ENCODE results near the gene HSBP1.

The HSBP1 gene

GRCh38 chr16:83804366-83804765, 3.4 kb upstream of the HSBP1 start:
- DNase-seq: no peak

- DNase-seq: peak; percentile 58 to 91 (median 85)
These were observed 1.7 kb upstream of the HSBP1 start for GRCh38 chr16:83806036-83806435.

GRCh38 chr16:83806731-83807130, 1.0 kb upstream of the HSBP1 start:
- peak in 1 of 3 donors; percentile 42 for DNase-seq

- no peak for DNase-seq
These were observed 460 bp upstream of the HSBP1 start for GRCh38 chr16:83807327-83807709.

- no peak for DNase-seq
These were observed 816 bp downstream of the HSBP1 start for GRCh38 chr16:83808573-83809014.

- DNase-seq: no peak
These were observed 1.3 kb downstream of the HSBP1 start for GRCh38 chr16:83809092-83809491.

- no peak for DNase-seq
These were observed 3.1 kb downstream of the HSBP1 start for GRCh38 chr16:83810901-83811300.

- peak in 1 of 3 donors; percentile 24 for DNase-seq
These were observed 6.3 kb downstream of the HSBP1 start for GRCh38 chr16:83813823-83814658.

GRCh38 chr16:83814659-83814985, 6.8 kb downstream of the HSBP1 start:
- no peak for DNase-seq

GRCh38 chr16:83817022-83817421, 9.2 kb downstream of the HSBP1 start:
- DNase-seq: no peak

- DNase-seq: no peak
These were observed 10.5 kb downstream of the HSBP1 start for GRCh38 chr16:83818276-83818675.

- no peak for DNase-seq
These were observed 11.6 kb downstream of the HSBP1 start for GRCh38 chr16:83819361-83819760.

- DNase-seq: peak; percentile 79 to 88 (median 88)
These were observed 18.6 kb downstream of the HSBP1 start for GRCh38 chr16:83826146-83826913.

GRCh38 chr16:83830091-83830768, 22.5 kb downstream of the HSBP1 start:
- no peak for DNase-seq

GRCh38 chr16:83830769-83831455, 23.1 kb downstream of the HSBP1 start:
- no peak for DNase-seq

GRCh38 chr16:83831456-83831987, 23.7 kb downstream of the HSBP1 start:
- DNase-seq: no peak

GRCh38 chr16:83833921-83834320, 26.1 kb downstream of the HSBP1 start:
- DNase-seq: no peak

- peak; percentile 36 to 62 (median 57) for DNase-seq
These were observed 28.1 kb downstream of the HSBP1 start for GRCh38 chr16:83835586-83836566.

GRCh38 chr16:83837566-83837965, 29.8 kb downstream of the HSBP1 start:
- DNase-seq: no peak

- DNase-seq: no peak
These were observed 30.4 kb downstream of the HSBP1 start for GRCh38 chr16:83838151-83838550.

GRCh38 chr16:83839561-83839960, 31.8 kb downstream of the HSBP1 start:
- DNase-seq: no peak
